Upper lobe of right lung (tissue), 1 donor: ENCODE results near the gene AFG3L2. TPM values are rescaled to one million over a fixed set of nuclear protein-coding genes. Genes with fewer than 3 reads are reported as not detected.

ENCODE experiments used
- ATAC-seq: fragments of 200-7000 bp; cut with Tn5 transposase; one replicate; pipeline ENCODE4 v1.9.1; 2020; ENCODE audit warnings: mild to moderate bottlenecking, moderate library complexity
- DNase-seq: peaks from one replicate; pipeline ENCODE4 v3.0.0-alpha.2; 2020
- H3K27ac ChIP-seq: fragments of 200-600 bp; one replicate; pipeline ENCODE4 v1.8.0; 2022
- H3K27me3 ChIP-seq: fragments of 200-600 bp; one replicate; pipeline ENCODE4 v1.8.0; 2022; ENCODE audit warnings: mild to moderate bottlenecking
- H3K36me3 ChIP-seq: fragments of 200-600 bp; one replicate; pipeline ENCODE4 v1.8.0; 2022
- H3K4me1 ChIP-seq: fragments of 200-600 bp; one replicate; pipeline ENCODE4 v1.8.0; 2022
- H3K4me3 ChIP-seq: fragments of 200-600 bp; one replicate; pipeline ENCODE4 v1.8.0; 2022; ENCODE audit warnings: mild to moderate bottlenecking
- H3K9me3 ChIP-seq: fragments of 200-600 bp; one replicate; pipeline ENCODE4 v1.8.0; 2022
- CTCF ChIP-seq: fragments of 200-600 bp; IDR thresholded peaks from one replicate; pipeline ENCODE4 v1.8.0; 2022; ENCODE audit warnings: antibody characterized with exemption
- intact Hi-C: fragments of 100-400 bp; cut with DNase I; formaldehyde crosslinking; loops from one replicate; pipeline ENCODE4 v1.11.0; 2022
- total RNA-seq: library from RNA; stranded (reverse); fragmentation: NEBNext Ultra II Directional; extraction: Animal tissue kit (Norgen Biotek cat#: 25700); gene quantifications from one replicate; pipeline ENCODE4 v1.2.1, GENCODE V29; 2021
- donor health status: DM: no; HTN: yes; CAD: no; lungs with severe emphysema.

Gene AFG3L2
- total RNA-seq, 1 donor from 2014 or later: 35.4 TPM

- Histone ChIP-seq H3K36me3 (peaks cover 53% of the 10 kb centered on the region), H3K27ac (no peak overlapping the region), H3K9me3 (no peaks in the 10 kb centered on the region), H3K4me1 (peaks cover 19% of the 10 kb centered on the region), H3K4me3 (no peak overlapping the region), H3K27me3 (no peaks in the 10 kb centered on the region)
- DNase-seq (no peak), ATAC-seq (no peak)
- no peak for TF ChIP-seq CTCF
- intact Hi-C loops: no loop called here
These were observed 7.8 kb downstream of the AFG3L2 start for GRCh38 chr18:12369211-12369610.

- H3K36me3 ChIP-seq: peaks cover 78% of the 10 kb centered on the region
- ATAC-seq (no peak), DNase-seq (no peak)
- H3K27ac ChIP-seq: no peak overlapping the region
- no peaks in the 10 kb centered on the region for H3K9me3 ChIP-seq
- no peaks in the 10 kb centered on the region for H3K27me3 ChIP-seq
- intact Hi-C loops: no loop called here
- TF ChIP-seq CTCF: no peak
- H3K4me3 ChIP-seq: no peak overlapping the region
- H3K4me1 ChIP-seq: peaks cover under 1% of the 10 kb centered on the region
These were observed 10.2 kb downstream of the AFG3L2 start for GRCh38 chr18:12366784-12367183.

GRCh38 chr18:12366379-12366778, 10.6 kb downstream of the AFG3L2 start:
- Histone ChIP-seq H3K27ac (no peak overlapping the region), H3K36me3 (peaks cover 82% of the 10 kb centered on the region), H3K27me3 (no peaks in the 10 kb centered on the region), H3K4me3 (no peak overlapping the region), H3K4me1 (no peaks in the 10 kb centered on the region), H3K9me3 (no peaks in the 10 kb centered on the region)
- intact Hi-C loops: no loop called here
- DNase-seq (no peak), ATAC-seq (no peak)
- TF ChIP-seq CTCF: no peak

- intact Hi-C loops: no loop called here
- no peak for DNase-seq
- ATAC-seq: no peak
- Histone ChIP-seq H3K36me3 (peaks cover 100% of the 10 kb centered on the region), H3K4me1 (no peaks in the 10 kb centered on the region), H3K27me3 (no peaks in the 10 kb centered on the region), H3K4me3 (no peak overlapping the region), H3K9me3 (no peaks in the 10 kb centered on the region), H3K27ac (no peak overlapping the region)
- TF ChIP-seq CTCF: no peak
These were observed 14.4 kb downstream of the AFG3L2 start for GRCh38 chr18:12362473-12363174.

- H3K27ac ChIP-seq: no peak overlapping the region
- intact Hi-C loops: no loop called here
- no peaks in the 10 kb centered on the region for H3K27me3 ChIP-seq
- DNase-seq: no peak
- peaks cover 100% of the 10 kb centered on the region for H3K36me3 ChIP-seq
- ATAC-seq: no peak
- no peaks in the 10 kb centered on the region for H3K4me1 ChIP-seq
- H3K4me3 ChIP-seq: no peak overlapping the region
- TF ChIP-seq CTCF: no peak
- H3K9me3 ChIP-seq: no peaks in the 10 kb centered on the region
These were observed 15.2 kb downstream of the AFG3L2 start for GRCh38 chr18:12361770-12362378.
